Ecto neural progenitor cell (in vitro differentiated cells): ENCODE data around the gene RCOR3.
A peak's percentile ranks its signal among the peaks of the same experiment; 100 is the strongest.

Experiments
- DNase-seq: peaks from one replicate; pipeline ENCODE4 v3.0.0-alpha.2; 2018; ENCODE audit warnings: low spot score

The RCOR3 gene

GRCh38 chr1:211324992-211325775 lies 66.0 kb downstream of the RCOR3 start:
- DNase-seq, result no peak

DNA sequence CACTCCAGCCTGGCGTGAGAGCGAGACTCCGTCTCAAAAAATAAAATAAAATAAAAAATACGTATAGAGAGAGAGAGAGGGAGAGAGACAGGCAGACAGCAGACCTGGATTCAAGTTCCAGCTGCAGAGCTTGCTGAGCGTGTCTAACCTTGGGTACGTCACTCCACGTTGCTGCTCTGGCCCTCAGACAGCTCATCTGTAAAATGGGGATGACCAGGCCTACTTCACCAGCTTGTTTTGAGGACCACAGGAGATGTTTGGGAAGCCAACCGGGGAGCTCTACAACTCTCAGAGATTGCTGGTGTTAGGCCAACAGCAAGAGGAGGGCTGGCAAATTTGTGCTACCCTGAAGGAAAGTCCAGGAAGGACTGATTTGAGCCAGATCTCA lies 67.0 kb downstream of the RCOR3 start:
- no peak for DNase-seq

GRCh38 chr1:211326528-211327345 lies 67.6 kb downstream of the RCOR3 start, which contains the start of gene TRAF5:
TRAF5 (plus strand) TSS chr1:211326833; CDS start chr1:211353240, 26,407 bp downstream.
- peak; percentile 82 for DNase-seq

DNA sequence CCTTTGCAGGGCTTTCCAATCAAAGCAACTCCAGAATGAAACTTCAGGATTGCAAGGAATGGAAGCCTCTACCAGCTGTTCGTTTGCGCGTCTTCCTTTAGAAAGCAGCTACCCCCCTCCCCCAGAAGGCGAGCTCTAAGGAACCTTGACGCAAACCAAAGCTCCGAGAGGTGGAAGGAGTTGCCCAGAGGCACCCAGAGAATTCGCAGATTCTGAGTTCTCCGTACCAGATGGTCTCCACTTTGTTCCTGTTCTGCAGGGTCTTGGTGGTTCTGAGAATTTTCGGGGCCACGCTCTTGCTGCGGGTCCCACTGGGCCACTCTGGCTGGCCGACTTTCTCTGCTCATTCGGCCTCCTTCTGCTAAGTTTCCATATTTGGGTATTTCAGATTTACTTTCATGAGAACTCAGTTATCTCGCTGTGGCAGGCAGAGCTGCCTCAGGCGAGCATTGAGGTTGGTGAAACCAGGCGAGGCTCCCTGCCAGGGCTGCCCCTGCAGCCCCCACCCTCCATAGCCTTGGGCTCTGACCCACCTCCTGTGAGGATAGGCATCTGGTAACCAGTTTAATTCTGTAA lies 68.3 kb downstream of the RCOR3 start:
- no peak for DNase-seq

DNA sequence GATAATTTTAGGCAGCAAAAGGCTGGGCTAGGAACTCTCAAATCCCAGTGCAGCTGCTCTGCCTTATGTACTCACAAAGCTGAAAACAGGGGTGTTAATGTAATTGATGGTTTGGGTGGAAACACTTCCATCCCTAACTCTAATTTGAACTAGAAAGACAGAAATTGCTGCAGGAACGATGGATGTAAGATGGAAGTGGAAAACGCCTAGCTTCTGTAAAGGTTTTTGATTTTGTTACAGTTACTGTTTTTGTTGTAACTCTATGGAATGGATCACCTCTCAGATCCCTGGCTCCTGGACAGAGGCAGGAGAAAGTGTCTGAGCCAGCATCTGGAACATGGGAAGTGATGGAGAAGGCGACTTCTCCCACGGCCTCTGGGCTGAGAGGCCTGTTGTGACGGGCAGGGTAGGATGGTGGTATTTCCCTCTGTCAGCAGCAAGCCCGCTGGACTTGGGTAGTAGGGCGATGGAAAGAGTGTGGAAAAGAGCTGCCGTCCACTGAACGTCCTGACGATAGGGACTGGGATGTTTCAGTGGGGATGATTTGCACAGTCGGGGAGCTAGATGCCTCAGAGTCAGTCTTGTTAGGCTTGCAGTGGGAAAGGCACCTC lies 69.0 kb downstream of the RCOR3 start:
- DNase-seq, result no peak

DNA sequence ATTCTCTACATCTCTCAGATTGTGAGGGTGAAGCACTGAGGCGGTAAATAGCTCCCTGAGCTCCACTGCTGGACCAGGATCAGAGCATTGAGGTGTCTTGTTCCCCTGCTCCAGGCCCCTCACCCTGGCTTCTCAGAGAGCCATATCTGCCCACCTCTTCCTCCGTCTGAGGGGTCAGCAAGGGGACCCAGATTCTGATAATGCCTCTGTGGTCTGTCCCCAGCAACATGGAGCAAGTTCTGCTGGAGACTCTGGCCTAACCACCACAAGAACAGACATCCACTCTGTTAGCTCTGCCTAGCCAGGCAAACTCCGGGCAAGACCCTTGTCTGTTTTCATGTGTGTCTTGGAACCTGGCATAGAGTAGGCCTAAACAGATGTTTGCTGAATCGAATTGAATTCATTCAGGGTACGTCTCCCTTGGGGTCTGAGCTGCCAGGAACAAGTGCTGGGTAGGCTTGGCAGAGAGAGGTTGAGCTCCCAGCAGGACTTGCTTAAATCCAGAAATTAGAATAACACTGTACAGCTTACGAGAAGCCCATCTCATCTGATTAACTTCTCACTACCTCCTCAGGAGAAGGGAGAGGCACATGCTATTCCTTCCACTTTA lies 69.8 kb downstream of the RCOR3 start:
- DNase-seq, result no peak

DNA sequence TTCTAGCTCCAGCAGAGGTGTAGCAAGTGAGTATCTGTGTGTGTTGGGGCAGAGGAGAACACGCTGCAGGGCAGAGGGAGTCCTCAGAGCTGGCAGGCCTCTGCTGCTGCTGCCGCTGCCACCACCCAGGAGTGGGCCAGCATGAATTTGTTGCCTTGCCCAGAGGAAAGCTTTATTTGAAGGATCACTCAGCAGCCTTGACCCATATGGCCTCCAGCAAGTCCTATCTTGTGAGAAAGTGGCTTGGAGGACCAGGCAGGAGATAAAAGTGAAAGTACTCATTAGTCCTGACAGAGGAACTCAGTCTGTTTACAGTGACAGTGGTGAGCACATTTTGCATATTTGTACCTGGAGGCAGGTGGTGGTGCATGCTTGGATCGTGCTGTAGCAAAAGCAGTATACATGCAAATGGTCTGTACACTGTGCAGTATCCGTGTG lies 70.6 kb downstream of the RCOR3 start:
- no peak for DNase-seq

DNA sequence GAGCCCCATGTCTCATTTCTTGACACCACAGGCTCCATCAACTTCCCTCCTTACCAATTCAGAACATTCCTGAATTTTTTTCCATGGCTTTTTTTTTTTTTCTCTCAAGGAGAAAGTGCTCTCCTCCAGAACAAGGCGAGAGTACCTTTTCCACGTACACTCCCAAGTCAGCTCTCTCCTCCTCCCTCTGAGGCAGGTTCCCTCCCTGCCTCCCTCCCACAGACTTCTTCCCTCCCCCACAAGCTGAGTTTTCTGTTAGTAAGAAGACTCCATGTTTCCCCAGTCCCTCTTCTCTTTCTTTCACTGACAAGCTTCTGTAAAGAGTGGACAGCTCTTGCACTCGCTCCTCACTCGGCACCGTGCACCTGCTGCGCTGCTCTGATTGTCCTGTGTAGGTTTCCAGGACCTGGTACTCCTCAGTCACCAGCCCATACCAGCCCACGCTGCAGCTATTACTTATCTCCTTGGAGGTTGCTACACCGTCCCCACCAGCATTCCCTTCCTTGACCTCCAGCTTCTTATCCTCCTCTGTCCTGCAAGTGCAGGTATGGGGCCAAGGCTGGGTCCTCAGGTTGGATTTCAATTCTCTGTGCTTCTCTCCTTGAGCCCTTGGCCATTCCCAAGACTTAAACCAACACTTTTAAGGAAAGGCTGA lies 71.2 kb downstream of the RCOR3 start:
- no peak for DNase-seq

DNA sequence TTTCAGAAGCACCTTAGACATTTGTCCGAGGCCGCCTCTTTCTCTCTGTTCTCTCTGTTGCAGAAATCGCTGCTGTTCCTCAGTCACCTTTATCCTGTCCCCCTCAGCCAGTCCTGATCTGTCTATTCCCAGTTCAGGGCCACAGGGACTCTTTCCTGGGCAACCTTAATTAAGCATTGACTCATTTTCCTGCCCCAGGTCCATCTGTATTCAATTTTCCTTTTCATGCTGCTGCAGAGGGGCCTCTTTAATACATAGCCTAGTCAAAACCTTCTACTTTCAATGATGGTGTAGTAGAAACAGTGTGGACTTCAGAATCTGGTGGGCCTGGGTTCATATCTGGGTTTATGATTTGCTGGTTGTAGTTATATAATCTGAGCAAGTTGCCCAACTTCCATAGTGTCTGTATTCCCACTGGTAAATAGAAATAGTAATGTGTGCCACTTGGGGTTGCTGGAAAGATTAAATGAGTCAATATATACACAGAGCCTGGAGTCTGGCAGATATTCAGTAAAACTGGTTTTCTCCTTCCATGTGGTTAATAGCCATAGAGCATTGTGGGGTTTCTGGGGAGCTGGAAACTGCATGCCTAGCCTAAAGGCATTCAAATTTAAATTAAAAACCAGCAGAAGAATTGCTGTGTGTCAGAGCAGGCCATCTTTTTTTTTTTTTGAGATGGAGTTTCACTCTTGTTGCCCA lies 72.0 kb downstream of the RCOR3 start:
- no peak for DNase-seq

- DNase-seq, result no peak
Measured at GRCh38 chr1:211332036-211332616, 73.0 kb downstream of the RCOR3 start.

- no peak for DNase-seq
Measured at GRCh38 chr1:211332830-211333229, 73.7 kb downstream of the RCOR3 start.

DNA sequence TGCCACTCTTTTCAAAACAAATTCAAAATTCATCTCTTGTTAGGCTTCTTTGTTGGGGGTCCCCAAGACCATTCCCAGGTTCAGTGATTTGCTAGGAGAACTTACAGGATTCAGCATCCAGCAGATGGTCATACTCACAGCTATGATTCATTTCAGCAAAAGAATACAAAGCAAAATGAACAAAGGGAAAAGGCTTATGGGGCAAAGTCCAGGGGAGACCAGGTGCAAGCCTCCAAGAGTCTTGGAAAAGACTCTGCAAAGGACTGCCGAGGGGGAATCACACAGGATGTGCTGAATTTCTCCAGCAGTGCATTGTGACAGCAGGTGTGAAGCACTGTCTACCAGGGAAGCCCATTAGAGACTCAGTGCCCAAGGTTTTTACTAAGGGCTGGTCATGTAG lies 74.7 kb downstream of the RCOR3 start:
- no peak for DNase-seq

DNA sequence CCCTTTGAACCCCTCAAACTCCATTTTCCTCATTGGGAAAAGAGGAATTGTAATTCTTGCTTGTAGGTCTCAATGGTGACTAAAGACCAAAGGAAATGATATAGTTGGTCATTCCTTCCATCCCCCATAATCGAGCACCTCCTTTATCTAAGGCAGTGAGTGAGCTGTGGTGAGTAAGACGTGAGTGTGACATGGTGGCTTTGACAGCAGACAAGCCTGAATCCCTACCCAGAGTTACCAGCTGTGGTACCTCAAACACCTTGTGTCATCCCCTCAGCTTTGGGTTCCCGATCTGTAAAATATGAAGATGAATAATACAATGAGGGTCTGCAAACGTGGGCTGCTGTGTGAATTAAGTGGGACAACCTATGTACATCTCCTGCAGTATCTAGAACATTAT lies 75.8 kb downstream of the RCOR3 start:
- no peak for DNase-seq

DNA sequence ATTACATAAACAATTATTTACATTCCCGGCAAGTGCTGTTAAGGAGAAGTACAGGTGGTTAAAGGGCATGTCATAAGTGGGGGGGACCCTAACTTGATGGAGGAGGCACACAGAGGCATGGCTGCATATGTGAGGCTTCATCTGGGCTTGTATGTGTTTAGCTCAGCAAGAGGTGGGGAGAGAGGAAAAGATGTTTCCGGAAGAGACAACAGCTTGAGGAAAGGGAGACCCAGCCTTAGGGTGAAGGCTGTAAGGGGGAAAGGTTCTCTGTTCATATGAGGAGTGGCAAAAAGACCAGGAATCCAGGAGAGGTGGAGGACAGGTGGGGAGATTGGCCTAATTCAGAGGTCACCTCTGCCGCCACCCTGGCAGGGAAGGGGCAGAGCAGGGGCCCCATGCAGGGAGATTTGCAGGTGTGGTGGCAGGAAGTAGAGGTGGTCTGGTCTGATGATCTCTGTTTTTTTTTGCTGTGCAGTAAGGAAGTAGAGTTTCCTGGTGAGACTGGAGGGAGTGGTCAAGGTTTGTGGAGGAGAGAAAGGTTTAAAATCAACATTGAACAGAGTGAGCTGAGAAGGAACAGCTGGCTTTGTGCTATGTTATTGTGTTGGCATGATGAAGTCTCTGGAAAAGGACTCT lies 76.5 kb downstream of the RCOR3 start:
- DNase-seq, result no peak

GRCh38 chr1:211336161-211336560 lies 77.0 kb downstream of the RCOR3 start:
- DNase-seq, result no peak

DNA sequence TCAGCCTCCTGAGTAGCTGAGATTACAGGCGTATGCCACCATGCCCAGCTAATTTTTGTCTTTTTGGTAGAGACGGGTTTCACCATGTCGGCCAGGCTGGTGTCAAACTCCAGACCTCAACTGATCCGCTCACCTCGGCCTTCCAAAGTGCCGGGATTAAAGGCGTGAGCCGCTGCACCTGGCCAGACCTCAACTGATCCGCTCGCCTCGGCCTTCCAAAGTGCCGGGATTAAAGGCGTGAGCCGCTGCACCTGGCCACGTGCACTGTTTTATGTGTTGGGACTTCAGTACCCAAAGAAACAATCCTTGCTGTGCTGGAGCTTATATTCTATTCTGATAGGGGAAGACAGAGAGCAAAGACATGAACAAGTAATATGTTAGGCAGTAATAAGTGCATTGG lies 77.6 kb downstream of the RCOR3 start:
- DNase-seq, result no peak

- DNase-seq, result no peak
Measured at GRCh38 chr1:211337430-211338223, 78.5 kb downstream of the RCOR3 start.

- DNase-seq, result no peak
Measured at GRCh38 chr1:211338224-211338620, 79.1 kb downstream of the RCOR3 start.

DNA sequence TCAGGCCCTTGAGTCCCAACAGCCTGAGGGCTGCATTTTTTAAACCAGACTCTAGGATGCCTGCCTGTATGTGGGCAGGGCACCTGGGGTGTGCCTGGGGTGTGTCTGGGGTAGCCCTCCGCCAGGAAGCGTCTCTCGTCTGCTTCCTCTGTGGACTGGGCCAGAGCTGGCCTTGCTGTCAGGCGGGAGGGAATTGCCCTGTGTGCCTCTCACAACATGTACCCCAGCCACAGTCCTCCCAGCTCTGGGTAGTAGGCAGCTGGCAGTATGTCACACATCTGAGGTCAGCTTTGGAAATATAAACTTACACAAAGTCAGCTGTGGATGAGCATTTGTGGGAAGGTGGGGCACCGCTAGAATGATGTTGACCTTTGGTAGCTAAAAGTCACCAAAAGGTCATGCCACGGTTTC lies 80.5 kb downstream of the RCOR3 start:
- no peak for DNase-seq
